Lower leg skin (tissue), 3 donors: ENCODE measurements around the gene ATP9B.

Experiments used
- CTCF ChIP-seq, 3 donors: fragments of 450-650 bp; IDR thresholded peaks; one replicate each; pipeline ENCODE4 v1.5.1; 2016; ENCODE audit warnings: antibody characterized with exemption in 3 of 3, mild to moderate bottlenecking in 3 of 3, moderate library complexity in 2 of 3
- POLR2A ChIP-seq, 2 donors: fragments of 450-650 bp; IDR thresholded peaks; one replicate each; pipeline ENCODE4 v1.6.1; 2016 to 2017; ENCODE audit warnings: antibody characterized with exemption in 2 of 2, mild to moderate bottlenecking in 1 of 2, moderate library complexity in 1 of 2

GRCh38 chr18:79022603-79023002 lies 46.6 kb upstream of the ATP9B start:
- TF ChIP-seq CTCF (IDR thresholded peaks at IDR 0.05) (no peak), POLR2A (IDR thresholded peaks at IDR 0.05) (no peak)
